Mammary epithelial cell (primary cell): ENCODE results near the gene DNHD1.

Source experiments
- CTCF ChIP-seq, 2 donors: IDR thresholded peaks in 1 of 2; conservative IDR thresholded peaks in 1 of 2; 2 replicates each; pipeline ENCODE4 v1.5.1; 2011 to 2012; ENCODE audit warnings: inconsistent platforms in 2 of 2, low read length in 2 of 2, mild to moderate bottlenecking in 2 of 2, control low read depth in 1 of 2, low read depth in 1 of 2; ENCODE audit not compliant: insufficient read depth in 1 of 2; ENCODE audit errors: extremely low read depth in 1 of 2
- EZH2 ChIP-seq: IDR thresholded peaks from 2 replicates; pipeline ENCODE4 v1.6.1; 2012; ENCODE audit warnings: low read length, inconsistent platforms, borderline replicate concordance

GRCh38 chr11:6498544-6498943 lies 1.5 kb downstream of the DNHD1 start:
- no peak for TF ChIP-seq CTCF (conservative IDR thresholded peaks at IDR 0.05 in 1 of 2, IDR thresholded peaks at IDR 0.05 in 1 of 2; ENCODE audit: extremely low read depth in 1 of 2, insufficient read depth in 1 of 2, low read depth in 1 of 2, low read length in 2 of 2)
- no peak for TF ChIP-seq EZH2
